ENCODE measurements around the gene UBE2C. TPM values are rescaled to one million over a fixed set of nuclear protein-coding genes. Genes with fewer than 3 reads are reported as not detected.

Gene UBE2C
- total and polyA plus RNA-seq, 2 of the 8 experiments (the other 6 are each of a cell fraction or from before 2014, with no cell fraction given) = 243 to 326 TPM

- TF ChIP-seq EZH2 (IDR thresholded peaks at IDR 0.05; ENCODE audit: low read depth, low read length, severe bottlenecking) (no peak), ATF3 (IDR thresholded peaks at IDR 0.05; ENCODE audit: insufficient read depth, low read depth, low read length) (no peak), CEBPB (IDR thresholded peaks at IDR 0.05; ENCODE audit: low read depth, low read length) (no peak), HDAC6 (IDR thresholded peaks at IDR 0.05; ENCODE audit: low read depth, low read length) (no peak), FOSL1 (IDR thresholded peaks at IDR 0.05; ENCODE audit: insufficient read depth, low read depth, low read length) (no peak), MAX (IDR thresholded peaks at IDR 0.05) (no peak), SP4 (IDR thresholded peaks at IDR 0.05; ENCODE audit: low read length) (no peak), PHF8 (conservative IDR thresholded peaks at IDR 0.05; ENCODE audit: low read depth, low read length) (no peak), TBP (IDR thresholded peaks at IDR 0.05; ENCODE audit: low read depth, low read length) (no peak)
- no peak overlapping the region for H3K14ac ChIP-seq (ENCODE audit: insufficient read length)
- H3K56ac ChIP-seq (replicated peaks; ENCODE audit: insufficient read length, low read depth, low read length) = no peak overlapping the region
- no peaks in the 10 kb centered on the region for H3K27me3 ChIP-seq (replicated peaks in 1 of 4; ENCODE audit: control insufficient read depth in 3 of 4, extremely low read depth in 1 of 4, insufficient read depth in 3 of 4, low read length in 3 of 4)
- H3K9me3 ChIP-seq (ENCODE audit: insufficient read depth in 2 of 2, low read depth in 1 of 2, low read length in 1 of 2) = no peaks in the 10 kb centered on the region
- H3K36me3 ChIP-seq (ENCODE audit: control insufficient read depth in 2 of 4, insufficient read depth in 4 of 4, low read length in 3 of 4) = no peaks in the 10 kb centered on the region; a peak in 1 of 8 replicates
- no peaks in the 10 kb centered on the region for H3K79me1 ChIP-seq (ENCODE audit: low read depth, low read length)
- H3K4ac ChIP-seq (replicated peaks; ENCODE audit: insufficient read length, low read depth, low read length) = no peak overlapping the region
- no peak overlapping the region for H3K27ac ChIP-seq (ENCODE audit: low read depth, low read length)
- H2BK12ac ChIP-seq (ENCODE audit: low read depth, low read length) = no peak overlapping the region
- no peaks in the 10 kb centered on the region for H4K20me1 ChIP-seq (replicated peaks in 1 of 2; ENCODE audit: control insufficient read depth in 1 of 2, insufficient read depth in 2 of 2, low read length in 2 of 2)
- no peak overlapping the region for H2BK20ac ChIP-seq (ENCODE audit: low read length)
- no peaks in the 10 kb centered on the region for H3K4me1 ChIP-seq (replicated peaks in 1 of 4; ENCODE audit: control insufficient read depth in 3 of 4, insufficient read depth in 4 of 4, low read length in 3 of 4)
- no peak overlapping the region for H4K8ac ChIP-seq (ENCODE audit: extremely low read depth, insufficient read depth, low read length)
- ChIA-PET POLR2A (ENCODE audit: partially characterized antibody) (interaction anchor here (0.9 to 8.1 kb wide), 4 partner anchors 8 to 24 kb away, joined by 3 to 39 read pairs (median 4); partner anchors contain the start of genes NEURL2 and ZSWIM1), CTCF (ENCODE audit: partially characterized antibody) (interaction anchor here (1.2 to 1.3 kb wide), 3 partner anchors 22 to 92 kb away, joined by 3 read pairs; no protein-coding TSS in a partner anchor)
- no peak overlapping the region for H2AFZ ChIP-seq (ENCODE audit: low read length)
- H2BK120ac ChIP-seq (replicated peaks; ENCODE audit: low read depth, low read length) = no peak overlapping the region
- no peak overlapping the region for H2BK15ac ChIP-seq (ENCODE audit: low read length)
- H3K4me2 ChIP-seq (ENCODE audit: insufficient read depth in 1 of 2, low read depth in 2 of 2, low read length in 2 of 2) = no peak overlapping the region
- no peak overlapping the region for H2BK5ac ChIP-seq (ENCODE audit: low read depth, low read length)
- no peak for FAIRE-seq
- no peak overlapping the region for H3K23ac ChIP-seq (ENCODE audit: insufficient read length)
- 92% methylated on average over 5 of the region's 5 CpGs; no CpG with 5 or more reads in 1 of the 2 experiments for WGBS, 2 experiments (ENCODE audit: extremely low coverage in 1 of 2, insufficient coverage in 1 of 2, insufficient read length in 1 of 2, insufficient replicate concordance in 2 of 2, low coverage in 1 of 2, low lambda C conversion rate in 2 of 2, missing lambda C conversion rate in 1 of 2)
- H3K79me2 ChIP-seq (ENCODE audit: control insufficient read depth in 1 of 2, insufficient read depth in 2 of 2, low read length in 2 of 2) = no peaks in the 10 kb centered on the region
- no peak overlapping the region for H3K9ac ChIP-seq (replicated peaks in 1 of 4; ENCODE audit: extremely low read depth in 1 of 4, low read depth in 3 of 4, low read length in 3 of 4)
- no peak overlapping the region for H3K4me3 ChIP-seq (ENCODE audit: extremely low read depth in 1 of 4, insufficient read depth in 2 of 4, low read depth in 3 of 4, low read length in 4 of 4)
- H3K23me2 ChIP-seq (ENCODE audit: low read depth, low read length) = no peaks in the 10 kb centered on the region
- H4K91ac ChIP-seq (replicated peaks; ENCODE audit: insufficient read length, low read length) = no peak overlapping the region
- no peak for DNase-seq (ENCODE audit: low read depth in 1 of 2, low spot score in 2 of 2)
- H3K18ac ChIP-seq (ENCODE audit: extremely low read depth, low read length) = no peak overlapping the region
- H2AK5ac ChIP-seq (ENCODE audit: low read depth, low read length) = no peak overlapping the region
- H4K5ac ChIP-seq (ENCODE audit: insufficient read length, low read depth, low read length) = no peak overlapping the region
Measured at GRCh38 chr20:45866454-45866853, 54.0 kb downstream of the UBE2C start.

Data from H1 (cell line).